VCaP (cell line): ENCODE measurements around the gene TNFRSF6B.
"Not testable (repeated sequence)": the region's sequence is repeated elsewhere in the genome, so short reads cannot be mapped to it uniquely, and the experiment has no call there.

Source experiments
- H3K27ac ChIP-seq: fragments of 450-650 bp; 2 replicates; pipeline ENCODE4 v1.5.1; 2017
- TF ChIP-seq, protein P1 (sequence below): fragments of 450-650 bp; conservative IDR thresholded peaks from 2 replicates; pipeline ENCODE4 v1.5.1; 2017; ENCODE audit warnings: mild to moderate bottlenecking, moderate library complexity

The TNFRSF6B gene, protein sequence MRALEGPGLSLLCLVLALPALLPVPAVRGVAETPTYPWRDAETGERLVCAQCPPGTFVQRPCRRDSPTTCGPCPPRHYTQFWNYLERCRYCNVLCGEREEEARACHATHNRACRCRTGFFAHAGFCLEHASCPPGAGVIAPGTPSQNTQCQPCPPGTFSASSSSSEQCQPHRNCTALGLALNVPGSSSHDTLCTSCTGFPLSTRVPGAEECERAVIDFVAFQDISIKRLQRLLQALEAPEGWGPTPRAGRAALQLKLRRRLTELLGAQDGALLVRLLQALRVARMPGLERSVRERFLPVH

DNA sequence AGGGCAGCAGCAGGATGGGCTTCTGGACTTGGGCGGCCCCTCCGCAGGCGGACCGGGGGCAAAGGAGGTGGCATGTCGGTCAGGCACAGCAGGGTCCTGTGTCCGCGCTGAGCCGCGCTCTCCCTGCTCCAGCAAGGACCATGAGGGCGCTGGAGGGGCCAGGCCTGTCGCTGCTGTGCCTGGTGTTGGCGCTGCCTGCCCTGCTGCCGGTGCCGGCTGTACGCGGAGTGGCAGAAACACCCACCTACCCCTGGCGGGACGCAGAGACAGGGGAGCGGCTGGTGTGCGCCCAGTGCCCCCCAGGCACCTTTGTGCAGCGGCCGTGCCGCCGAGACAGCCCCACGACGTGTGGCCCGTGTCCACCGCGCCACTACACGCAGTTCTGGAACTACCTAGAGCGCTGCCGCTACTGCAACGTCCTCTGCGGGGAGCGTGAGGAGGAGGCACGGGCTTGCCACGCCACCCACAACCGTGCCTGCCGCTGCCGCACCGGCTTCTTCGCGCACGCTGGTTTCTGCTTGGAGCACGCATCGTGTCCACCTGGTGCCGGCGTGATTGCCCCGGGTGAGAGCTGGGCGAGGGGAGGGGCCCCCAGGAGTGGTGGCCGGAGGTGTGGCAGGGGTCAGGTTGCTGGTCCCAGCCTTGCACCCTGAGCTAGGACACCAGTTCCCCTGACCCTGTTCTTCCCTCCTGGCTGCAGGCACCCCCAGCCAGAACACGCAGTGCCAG lies at the start of gene TNFRSF6B:
Gene TNFRSF6B (plus strand): TSS at position 25 of the 729 bp plus-strand sequence. CDS start 116 bp downstream, at position 141.
- H3K27ac ChIP-seq = peak within 1 kb of the TSS; percentile 33
- TF ChIP-seq, protein P1, sequence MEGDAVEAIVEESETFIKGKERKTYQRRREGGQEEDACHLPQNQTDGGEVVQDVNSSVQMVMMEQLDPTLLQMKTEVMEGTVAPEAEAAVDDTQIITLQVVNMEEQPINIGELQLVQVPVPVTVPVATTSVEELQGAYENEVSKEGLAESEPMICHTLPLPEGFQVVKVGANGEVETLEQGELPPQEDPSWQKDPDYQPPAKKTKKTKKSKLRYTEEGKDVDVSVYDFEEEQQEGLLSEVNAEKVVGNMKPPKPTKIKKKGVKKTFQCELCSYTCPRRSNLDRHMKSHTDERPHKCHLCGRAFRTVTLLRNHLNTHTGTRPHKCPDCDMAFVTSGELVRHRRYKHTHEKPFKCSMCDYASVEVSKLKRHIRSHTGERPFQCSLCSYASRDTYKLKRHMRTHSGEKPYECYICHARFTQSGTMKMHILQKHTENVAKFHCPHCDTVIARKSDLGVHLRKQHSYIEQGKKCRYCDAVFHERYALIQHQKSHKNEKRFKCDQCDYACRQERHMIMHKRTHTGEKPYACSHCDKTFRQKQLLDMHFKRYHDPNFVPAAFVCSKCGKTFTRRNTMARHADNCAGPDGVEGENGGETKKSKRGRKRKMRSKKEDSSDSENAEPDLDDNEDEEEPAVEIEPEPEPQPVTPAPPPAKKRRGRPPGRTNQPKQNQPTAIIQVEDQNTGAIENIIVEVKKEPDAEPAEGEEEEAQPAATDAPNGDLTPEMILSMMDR = no peak

DNA sequence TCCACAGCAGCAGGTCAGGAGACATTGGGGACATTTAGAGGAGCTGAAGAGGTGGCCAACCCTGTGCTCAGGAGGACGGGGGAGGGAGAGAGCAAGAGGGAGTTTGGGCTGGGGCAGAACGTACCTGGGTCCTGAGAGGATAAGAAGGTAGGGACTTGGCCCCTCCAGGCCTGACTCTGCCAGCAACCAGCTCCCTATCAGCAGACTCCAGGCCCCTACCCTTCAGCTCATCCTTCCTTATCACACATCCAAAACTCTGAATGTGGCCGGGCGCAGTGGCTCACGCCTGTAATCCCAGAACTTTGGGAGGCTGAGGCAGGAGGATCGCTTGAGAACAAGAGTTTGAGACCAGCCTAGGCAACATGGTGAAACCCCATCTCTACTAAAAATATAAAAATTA lies 48.3 kb upstream of the TNFRSF6B start:
- H3K27ac ChIP-seq = peak overlapping the region; percentile 22
- TF ChIP-seq, protein P1 = no peak

DNA sequence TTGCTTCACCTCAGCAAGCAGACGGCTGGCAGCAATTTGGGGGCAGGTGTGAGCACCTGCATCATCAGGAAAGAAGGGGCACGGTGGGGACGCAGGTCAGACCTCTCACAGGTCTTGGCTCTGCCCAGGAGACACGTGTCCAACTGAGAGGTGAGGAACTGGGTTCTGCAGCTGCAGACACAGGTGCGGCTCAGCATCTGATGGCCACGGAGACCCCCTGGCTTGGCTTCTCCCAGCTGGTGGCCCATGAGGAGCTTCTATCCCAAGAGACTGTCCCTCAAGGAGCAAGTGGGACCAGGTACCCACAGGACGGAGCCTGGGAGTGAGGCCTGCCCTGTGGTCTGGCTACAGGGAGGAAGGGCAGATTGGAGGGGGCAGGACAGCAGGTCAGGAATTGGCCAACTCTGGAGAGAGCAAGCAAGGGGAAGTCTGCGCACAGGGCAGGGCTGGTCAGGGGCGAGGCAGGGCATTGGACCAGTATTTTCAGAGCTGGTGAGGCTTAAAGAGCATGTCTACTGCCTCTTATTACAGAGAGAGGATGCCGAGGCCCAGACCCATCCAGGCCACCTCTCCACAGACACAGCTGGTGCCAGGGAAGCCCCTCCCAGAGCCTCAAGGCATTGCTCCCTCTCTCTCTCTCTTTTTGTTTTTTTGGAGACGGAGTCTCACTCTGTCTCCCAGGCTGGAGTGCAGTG lies 47.4 kb upstream of the TNFRSF6B start:
- H3K27ac ChIP-seq = peak overlapping the region; percentile 22
- TF ChIP-seq, protein P1 = no peak

DNA sequence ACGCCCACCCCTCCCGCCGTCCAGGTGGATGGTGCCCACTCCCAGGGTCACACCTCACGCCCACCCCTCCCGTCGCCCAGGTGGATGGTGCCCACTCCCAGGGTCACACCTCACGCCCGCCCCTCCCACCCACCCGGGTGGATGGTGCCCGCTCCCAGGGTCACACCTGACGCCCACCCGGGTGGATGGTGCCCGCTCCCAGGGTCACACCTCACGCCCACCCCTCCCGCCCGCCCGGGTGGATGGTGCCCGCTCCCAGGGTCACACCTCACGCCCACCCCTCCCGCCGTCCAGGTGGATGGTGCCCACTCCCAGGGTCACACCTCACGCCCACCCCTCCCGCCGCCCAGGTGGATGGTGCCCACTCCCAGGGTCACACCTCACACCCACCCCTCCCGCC lies 46.0 kb upstream of the TNFRSF6B start:
- H3K27ac ChIP-seq = not testable (repeated sequence)

DNA sequence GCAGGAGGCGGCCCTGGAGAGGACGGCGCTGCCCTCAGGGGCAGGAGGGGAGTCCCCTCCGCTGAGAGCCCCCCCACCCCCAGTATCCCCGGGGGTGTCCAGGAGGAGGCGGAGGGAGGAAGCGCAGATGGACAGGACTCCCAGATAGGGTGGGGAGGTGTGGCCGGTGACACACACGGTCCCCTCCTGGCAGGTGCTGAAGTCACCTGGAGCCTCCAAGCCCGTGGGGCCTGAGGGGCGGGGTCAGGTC lies 44.6 kb upstream of the TNFRSF6B start:
- TF ChIP-seq, protein P1 = no peak
- H3K27ac ChIP-seq = peak overlapping the region; percentile 97

DNA sequence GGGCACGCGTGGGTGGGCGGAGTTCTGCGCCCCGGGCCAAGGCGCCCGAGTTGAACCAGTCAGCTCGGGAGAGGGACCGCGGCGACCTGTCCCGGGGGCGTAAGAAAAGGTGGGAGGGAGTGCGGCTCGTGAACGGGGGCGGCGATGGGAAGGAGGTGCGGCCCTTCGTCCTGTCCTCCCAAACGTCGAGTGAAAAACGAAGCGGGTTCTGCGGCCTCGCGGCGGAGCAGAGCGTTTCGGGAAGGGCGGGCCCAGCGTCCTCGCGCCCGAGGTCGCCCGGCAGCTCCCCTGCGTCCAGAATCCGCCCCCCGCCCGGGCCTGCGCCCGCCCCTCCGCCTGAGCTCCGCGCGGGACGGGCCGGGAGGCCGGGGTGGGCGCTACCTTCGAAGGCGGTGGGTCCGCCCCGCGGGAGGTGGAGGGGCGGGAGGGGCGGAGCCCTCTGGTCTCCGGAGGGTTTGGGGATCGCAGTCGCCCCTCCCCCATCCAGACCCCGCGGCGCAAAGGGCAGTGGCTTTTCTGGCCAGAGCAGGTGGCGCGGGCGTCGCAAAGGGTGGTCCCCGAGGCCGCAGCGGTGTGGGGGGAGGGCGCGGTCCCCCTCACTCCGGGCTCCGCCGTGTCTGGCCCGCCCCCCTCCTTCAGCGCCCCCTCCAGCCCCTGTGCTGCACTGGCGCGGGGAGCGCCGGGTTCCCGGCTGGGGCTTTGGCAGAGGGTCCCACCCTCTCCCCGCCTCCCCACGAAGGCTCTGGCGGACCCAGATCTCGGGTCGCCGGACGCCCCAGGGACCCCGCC lies 44.1 kb upstream of the TNFRSF6B start:
- peak overlapping the region; percentile 97 for H3K27ac ChIP-seq

More for the DNA sequence above, 44.1 kb upstream of the TNFRSF6B start:
- TF ChIP-seq, protein P1 = peak; percentile 29
